RKO (cell line): ENCODE measurements around the gene PIK3R1.

Experiments
- DNase-seq: peaks from one replicate; pipeline ENCODE4 v3.0.0-alpha.2; 2016; ENCODE audit warnings: low spot score

The PIK3R1 gene

DNA sequence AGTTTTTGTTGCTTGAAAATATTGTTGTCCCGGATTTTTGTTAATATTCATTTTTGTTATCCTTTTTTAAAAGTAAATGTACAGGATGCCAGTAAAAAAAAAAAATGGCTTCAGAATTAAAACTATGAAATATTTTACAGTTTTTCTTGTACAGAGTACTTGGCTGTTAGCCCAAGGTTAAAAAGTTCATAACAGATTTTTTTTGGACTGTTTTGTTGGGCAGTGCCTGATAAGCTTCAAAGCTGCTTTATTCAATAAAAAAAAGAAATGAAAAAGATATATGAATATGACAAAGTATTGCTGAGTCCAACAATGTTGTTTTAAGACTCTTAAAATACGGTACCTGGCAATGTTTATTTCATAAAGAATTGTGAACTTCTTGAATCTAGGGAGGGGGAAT is 82.9 kb downstream of the PIK3R1 start:
- no peak for DNase-seq

- no peak for DNase-seq
Measured at GRCh38 chr5:68299105-68299504, 83.5 kb downstream of the PIK3R1 start.

GRCh38 chr5:68299575-68299974 is 84.0 kb downstream of the PIK3R1 start:
- no peak for DNase-seq

DNA sequence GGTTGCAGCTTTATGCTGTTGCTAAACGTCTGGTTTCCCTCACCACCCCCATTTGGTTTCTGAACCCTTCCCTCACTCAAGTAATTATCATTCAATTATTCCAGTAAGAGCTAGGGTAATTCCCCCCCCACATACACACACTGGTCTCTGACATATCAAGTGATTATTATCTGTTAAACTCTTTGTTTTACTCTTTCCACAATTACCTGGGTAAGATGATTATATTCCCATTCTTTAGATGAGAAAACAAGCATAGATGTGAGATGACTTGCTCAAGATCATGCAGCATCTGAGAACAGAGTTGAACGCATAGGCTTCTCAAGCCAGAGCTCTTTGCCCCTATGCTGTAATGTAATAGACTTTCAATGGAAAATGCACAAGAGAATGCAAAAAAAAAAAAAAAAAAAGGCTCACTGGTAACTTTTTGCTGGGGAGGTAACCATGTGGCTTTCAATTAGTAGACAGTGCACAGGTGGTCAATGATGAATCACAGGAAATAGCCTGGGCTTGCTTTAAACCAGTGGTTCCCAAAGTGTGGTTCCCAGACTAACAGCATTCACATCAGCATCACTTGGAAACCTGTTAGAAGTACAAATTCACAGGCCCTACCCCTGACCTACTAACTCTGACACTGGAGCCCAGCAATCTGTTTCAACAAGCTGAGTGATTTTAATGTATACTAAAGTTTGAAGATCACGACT is 87.6 kb downstream of the PIK3R1 start:
- DNase-seq: peak; percentile 7

GRCh38 chr5:68303754-68304420 is 88.3 kb downstream of the PIK3R1 start:
- DNase-seq: no peak

DNA sequence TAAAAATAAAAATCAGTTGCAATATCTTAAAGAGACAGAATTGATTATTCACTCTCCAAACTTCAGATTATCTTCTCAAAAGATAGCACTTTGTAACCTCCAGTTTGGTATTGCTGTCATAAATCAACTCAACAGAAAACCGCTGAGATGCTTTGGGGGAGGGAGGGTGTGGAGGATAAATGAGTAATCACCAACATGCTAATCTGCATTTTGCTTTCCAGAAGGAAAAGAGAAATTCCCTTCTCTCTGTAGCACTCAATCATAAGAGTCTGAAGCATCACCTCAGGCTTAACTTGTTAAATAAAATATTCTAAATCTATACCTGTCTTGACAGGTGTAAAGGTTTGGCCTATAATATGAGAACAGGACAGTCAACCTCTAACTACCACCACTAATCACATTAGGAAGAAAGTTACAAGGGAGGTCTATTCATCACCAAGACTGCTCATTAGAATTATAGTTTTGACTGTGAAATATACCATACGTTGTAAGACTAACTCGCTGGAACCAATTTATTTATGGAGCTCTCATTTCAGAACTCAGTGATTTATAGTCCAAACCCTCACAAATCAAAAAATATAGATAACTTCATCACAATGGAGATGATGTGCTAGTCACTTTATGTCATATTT is 89.0 kb downstream of the PIK3R1 start:
- DNase-seq: no peak

GRCh38 chr5:68305223-68305870 is 89.8 kb downstream of the PIK3R1 start:
- no peak for DNase-seq

DNA sequence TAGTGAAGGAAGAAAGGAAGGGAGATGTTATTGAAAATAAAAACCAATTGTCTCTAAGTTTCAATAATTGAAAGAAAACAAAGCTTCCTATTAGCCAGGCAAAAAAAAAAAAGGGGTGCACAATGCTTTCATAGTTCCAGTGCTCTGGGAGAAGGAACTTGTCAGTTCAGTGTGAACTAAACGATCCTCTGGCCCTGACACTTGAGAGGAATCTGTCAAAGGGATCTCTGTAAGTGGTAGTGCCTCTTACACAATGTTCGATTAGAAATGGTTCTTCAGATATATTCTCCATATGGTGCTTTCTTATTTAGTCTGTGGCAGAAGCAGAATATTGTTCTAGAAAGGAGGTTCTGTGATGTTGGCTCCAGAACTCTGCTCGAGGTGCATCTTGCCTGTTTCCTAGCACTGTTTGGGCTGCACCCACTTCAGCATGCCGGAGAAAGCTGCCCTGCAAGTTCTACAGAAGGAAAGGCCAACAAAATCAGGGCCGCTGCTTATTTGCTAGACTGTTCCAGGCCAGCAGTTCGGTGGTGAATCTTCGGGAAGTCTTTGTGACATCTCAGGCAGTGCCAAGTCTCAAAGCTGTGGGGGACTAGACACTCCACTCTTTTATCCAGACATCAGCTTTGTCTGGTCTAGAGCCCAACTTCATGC is 90.9 kb downstream of the PIK3R1 start:
- DNase-seq: no peak

DNA sequence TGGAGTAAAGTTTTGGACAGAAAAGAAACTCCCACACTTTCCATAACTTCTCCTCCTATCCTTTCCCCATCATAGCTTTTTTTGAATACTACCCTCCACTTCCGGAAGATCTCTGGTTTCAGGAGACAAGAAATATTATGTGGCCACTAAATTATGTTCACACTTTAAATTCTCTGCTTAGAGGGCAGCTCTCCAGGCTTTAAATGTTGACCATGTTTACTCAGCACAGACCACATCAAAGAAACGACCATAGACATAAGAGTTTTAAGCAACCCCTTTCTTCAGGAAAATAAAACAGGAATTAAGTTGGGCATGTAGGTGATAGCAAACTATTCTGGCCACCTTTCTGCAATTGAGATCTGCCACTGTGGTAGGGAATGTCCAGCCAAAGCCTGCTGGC is 97.8 kb downstream of the PIK3R1 start:
- no peak for DNase-seq

DNA sequence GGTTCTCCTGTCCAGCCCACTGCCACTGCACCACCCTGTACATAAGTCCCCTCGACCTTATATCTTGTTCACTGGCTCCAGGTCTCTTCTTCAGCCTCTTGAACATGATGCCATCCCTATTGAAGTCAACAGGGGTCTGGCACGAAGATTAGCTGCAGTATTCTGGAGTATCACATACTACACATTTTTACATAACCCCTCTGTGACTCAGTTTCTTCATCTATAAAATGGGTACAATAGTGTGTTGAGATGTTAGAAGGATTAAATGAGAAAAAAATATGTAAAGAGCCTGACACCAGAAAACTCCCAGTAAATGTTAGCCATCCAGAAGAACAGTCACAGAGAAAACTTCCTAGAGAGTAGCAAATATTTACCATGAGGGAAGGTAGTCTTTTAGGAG is 98.9 kb downstream of the PIK3R1 start:
- DNase-seq: no peak

- DNase-seq: no peak
Measured at GRCh38 chr5:68315679-68316271, 100.2 kb downstream of the PIK3R1 start.

GRCh38 chr5:68316469-68316868 is 100.9 kb downstream of the PIK3R1 start:
- DNase-seq: no peak

DNA sequence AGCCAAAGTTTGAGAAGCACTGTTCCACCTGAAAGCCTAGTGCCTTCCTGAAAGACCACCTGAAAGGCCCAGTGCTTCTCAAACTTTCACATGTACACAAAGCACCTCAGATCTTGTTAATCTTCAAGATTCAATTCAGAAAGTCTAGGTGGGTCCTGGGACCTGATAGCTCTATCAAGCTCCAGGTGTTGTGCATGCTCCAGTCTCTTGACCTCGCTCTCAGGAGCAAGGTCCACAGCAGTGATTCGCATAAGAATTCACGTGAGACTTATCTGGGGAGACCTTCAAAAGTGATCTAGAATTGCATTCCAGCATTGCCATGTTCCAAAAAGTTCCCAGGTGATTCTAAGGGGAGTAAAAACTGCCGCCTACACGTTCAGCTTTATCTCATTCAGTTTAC is 102.1 kb downstream of the PIK3R1 start:
- no peak for DNase-seq

DNA sequence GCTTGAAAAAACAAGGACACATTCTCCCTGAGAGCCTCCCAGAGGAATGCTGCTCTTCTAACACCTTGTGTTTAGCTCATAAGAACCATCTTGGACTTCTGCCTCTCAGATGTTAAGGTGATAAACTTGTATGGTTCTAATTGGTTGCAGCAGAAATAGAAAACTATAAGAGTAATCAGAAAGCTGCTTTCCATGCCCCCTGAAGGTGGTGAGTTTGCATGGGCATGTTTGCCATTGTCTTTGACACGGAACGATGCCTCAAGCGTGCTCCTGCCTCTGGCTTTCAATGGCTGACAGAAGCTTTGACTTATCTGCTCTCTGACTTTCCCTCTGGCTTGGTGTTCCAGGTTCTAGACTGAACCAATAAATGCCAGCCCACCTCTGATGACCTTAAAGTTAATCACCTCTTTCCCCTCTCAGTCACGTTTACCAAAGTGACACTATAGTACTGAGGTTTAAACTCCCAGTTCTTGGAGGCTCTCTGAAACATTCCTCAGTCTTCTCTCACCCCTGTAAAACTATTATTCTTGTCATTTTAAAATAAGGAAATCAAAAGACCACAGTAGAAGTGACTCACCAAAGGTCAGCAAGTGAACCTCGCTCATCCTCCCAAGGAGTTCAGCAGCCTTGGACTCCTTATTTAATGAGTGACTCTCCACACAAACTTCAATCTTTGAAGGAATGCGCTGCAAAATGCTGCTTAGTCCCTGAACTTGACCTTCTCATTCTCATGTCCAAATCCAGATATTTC is 103.6 kb downstream of the PIK3R1 start:
- no peak for DNase-seq

DNA sequence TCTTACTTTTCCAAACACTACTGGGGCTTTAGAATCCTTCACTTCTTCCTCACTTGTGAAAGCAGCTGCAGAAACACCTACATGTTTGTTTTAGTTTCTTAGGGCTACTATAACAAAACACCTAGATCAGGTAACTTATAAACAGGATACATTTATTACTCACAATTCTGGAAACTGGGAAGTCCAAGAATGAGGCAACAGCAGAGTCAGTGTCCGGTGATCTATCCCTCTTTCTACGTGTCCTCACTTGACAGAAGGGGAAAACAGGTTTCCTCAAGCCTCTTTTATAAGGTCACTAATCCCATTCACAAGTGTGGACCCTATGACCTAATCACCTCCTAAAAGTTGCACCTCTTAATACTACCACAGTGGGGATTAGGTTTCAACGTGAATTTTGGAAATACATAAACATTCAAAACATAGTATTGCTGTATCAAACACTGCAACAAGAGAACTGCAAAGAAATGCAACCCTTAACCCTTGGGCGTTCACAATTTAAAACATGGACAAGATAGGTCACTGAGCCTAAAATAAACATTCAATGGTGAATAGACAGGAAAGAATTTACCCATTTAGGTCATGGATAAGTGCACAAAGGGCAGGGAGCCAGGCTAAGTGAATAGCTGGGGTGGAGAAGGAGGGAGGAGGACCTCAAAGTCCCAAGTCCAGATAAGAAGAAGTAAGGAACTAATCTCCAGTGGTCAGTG is 104.3 kb downstream of the PIK3R1 start:
- no peak for DNase-seq

GRCh38 chr5:68320413-68320986 is 104.9 kb downstream of the PIK3R1 start:
- no peak for DNase-seq

DNA sequence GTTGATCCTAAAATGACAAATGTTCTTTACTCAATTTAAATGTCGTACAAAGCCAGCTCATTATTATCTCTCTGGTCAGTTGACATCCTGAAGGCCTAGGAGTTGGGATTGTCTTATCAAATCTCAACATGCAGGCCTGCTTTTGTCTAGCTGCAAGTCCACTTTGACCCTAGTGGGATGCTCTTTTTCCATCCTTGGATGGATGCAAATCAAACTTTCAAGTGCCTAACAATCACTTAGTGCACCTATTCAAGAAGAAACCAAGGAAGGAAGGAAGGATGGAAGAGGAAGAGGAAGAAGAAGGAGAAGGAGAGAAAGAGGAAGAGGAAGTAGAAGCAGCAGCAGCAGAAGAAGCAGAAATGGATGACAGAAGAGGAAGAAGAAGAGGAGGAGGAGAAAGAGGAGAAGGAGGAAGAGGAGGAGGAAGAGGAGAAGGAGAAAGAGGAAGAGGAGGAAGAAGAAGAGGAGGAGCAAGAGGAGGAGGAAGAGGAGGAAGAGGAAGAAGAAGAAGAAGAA is 109.6 kb downstream of the PIK3R1 start:
- no peak for DNase-seq

- no peak for DNase-seq
Measured at GRCh38 chr5:68329554-68330255, 114.1 kb downstream of the PIK3R1 start.

DNA sequence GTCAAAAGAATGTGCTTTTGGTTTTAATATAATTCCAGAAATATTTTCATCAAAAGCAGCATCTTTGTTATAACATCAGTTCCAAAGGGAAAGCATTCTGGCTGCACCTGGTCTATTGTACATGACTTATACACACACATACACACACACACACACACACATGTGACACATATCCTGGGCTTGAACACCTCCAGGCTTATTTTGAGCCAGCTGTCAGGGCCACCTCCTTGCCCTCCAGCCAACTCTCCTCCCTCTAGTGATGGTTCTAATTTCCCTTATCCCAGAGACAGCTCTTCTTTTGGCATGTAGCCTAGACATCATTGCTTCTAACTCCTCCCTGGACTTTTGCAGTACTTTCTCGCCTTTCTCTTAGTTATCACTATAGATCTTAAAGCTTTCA is 115.0 kb downstream of the PIK3R1 start:
- DNase-seq: no peak
